CD4-positive, alpha-beta T cell treated with Interleukin-17A for 1 hour (primary cell): ENCODE data around the gene GABRP.
"Not testable (repeated sequence)": the region's sequence is repeated elsewhere in the genome, so short reads cannot be mapped to it uniquely, and the experiment has no call there.

Experiments
- DNase-seq: peaks from one replicate; pipeline ENCODE4 v3.0.0-alpha.2; 2020

The GABRP gene

GRCh38 chr5:170755679-170756456 lies 27.7 kb upstream of the GABRP start:
- no peak for DNase-seq

- DNase-seq = no peak
These were observed 26.8 kb upstream of the GABRP start for GRCh38 chr5:170756691-170757090.

- DNase-seq = no peak
These were observed 26.3 kb upstream of the GABRP start for GRCh38 chr5:170757182-170757601.

- no peak for DNase-seq
These were observed 25.9 kb upstream of the GABRP start for GRCh38 chr5:170757669-170758068.

- no peak for DNase-seq
These were observed 25.0 kb upstream of the GABRP start for GRCh38 chr5:170758481-170758880.

GRCh38 chr5:170760113-170760512 lies 23.4 kb upstream of the GABRP start:
- DNase-seq = no peak

GRCh38 chr5:170761048-170761707 lies 22.3 kb upstream of the GABRP start:
- no peak for DNase-seq

GRCh38 chr5:170761708-170762066 lies 21.8 kb upstream of the GABRP start:
- DNase-seq = no peak

GRCh38 chr5:170762298-170762697 lies 21.2 kb upstream of the GABRP start:
- DNase-seq = not testable (repeated sequence)

GRCh38 chr5:170765868-170766267 lies 17.7 kb upstream of the GABRP start:
- not testable (repeated sequence) for DNase-seq

- DNase-seq = no peak
These were observed 14.3 kb upstream of the GABRP start for GRCh38 chr5:170769246-170769645.

GRCh38 chr5:170769898-170770416 lies 13.6 kb upstream of the GABRP start:
- no peak for DNase-seq

GRCh38 chr5:170771496-170771895 lies 12.0 kb upstream of the GABRP start:
- DNase-seq = no peak

- no peak for DNase-seq
These were observed 10.2 kb upstream of the GABRP start for GRCh38 chr5:170773024-170773985.

GRCh38 chr5:170774831-170775230 lies 8.7 kb upstream of the GABRP start:
- no peak for DNase-seq

- DNase-seq = no peak
These were observed 1.6 kb upstream of the GABRP start for GRCh38 chr5:170781946-170782345.

- no peak for DNase-seq
These were observed 1.1 kb upstream of the GABRP start for GRCh38 chr5:170782438-170782837.

GRCh38 chr5:170785416-170785815 lies 1.9 kb downstream of the GABRP start:
- DNase-seq = no peak

- DNase-seq = no peak
These were observed 3.7 kb downstream of the GABRP start for GRCh38 chr5:170787216-170787615.

- DNase-seq = no peak
These were observed 5.2 kb downstream of the GABRP start for GRCh38 chr5:170788626-170789304.

- DNase-seq = no peak
These were observed 7.9 kb downstream of the GABRP start for GRCh38 chr5:170791325-170791954.

GRCh38 chr5:170792878-170793277 lies 9.4 kb downstream of the GABRP start:
- no peak for DNase-seq
